Colon (tissue), 2 donors: ENCODE measurements around the gene OR5AC2.

Source experiments
- FAIRE-seq: peaks from 2 replicates; lab custom pipeline; 2012; peaks lifted over from hg19 to GRCh38; lab: Jason Lieb, UNC
- donor health status: control.
- donor health status: control.

OR5AC2 gene, protein sequence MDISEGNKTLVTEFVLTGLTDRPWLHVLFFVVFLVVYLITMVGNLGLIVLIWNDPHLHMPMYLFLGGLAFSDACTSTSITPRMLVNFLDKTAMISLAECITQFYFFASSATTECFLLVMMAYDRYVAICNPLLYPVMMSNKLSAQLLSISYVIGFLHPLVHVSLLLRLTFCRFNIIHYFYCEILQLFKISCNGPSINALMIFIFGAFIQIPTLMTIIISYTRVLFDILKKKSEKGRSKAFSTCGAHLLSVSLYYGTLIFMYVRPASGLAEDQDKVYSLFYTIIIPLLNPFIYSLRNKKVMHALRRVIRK

DNA sequence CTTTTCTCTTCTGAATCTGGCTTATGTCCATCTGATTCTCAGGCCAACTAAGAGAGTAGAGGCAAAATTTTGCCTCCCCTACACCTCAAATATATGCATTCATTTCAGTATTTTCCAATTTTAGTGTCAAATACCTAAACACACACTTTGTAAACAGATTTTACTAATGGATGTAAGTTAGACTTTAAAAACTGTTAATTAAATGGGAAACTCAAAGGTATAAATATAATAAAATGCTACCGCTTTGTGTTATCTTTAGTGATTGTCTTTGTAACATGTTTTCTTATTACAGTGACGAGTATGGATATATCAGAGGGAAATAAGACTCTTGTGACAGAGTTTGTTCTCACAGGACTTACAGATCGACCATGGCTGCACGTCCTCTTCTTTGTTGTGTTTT, at the start of gene OR5AC2:
TSS of gene OR5AC2 (plus strand) at position 301 of the 400 bp plus-strand sequence. CDS start at position 301, 0 bp downstream.
- no peak for FAIRE-seq

DNA sequence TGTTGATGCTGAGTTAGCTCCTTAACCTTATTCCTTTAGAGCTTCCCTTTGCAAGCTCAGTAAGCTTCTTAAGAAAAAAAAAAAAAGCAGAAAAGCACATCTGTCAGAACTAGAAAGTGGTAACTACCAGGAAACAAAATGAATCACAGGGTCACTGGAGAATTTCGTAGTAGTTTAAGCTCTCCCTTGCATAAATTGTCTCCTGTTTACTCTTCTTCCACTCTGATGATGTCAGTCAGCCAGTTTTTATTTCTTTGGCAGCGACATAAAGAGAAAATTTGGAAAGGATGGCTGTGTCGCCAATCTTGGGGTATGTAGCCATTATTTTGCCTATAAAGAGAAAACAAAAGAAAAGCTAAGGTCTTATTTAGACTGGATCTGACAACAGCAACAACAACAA, 48.7 kb upstream of the OR5AC2 start:
- FAIRE-seq = no peak

DNA sequence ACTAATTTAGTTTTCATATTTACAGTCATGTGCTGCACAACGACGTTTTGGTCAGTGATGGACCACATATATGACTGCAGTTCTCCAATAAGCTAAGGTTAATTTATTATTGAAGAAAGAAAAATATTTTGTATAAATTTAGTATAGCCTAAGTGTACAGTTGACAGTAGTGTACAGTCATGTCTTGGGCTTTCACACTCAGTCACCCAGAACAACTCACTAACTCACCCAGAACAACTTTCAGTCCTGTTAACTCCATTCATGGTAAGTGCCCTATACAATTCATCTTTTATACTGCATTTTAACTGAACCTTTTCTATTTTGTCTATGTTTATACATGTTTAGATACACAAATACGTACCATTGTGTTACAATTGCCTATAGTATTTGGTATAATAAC, 48.1 kb upstream of the OR5AC2 start:
- no peak for FAIRE-seq

DNA sequence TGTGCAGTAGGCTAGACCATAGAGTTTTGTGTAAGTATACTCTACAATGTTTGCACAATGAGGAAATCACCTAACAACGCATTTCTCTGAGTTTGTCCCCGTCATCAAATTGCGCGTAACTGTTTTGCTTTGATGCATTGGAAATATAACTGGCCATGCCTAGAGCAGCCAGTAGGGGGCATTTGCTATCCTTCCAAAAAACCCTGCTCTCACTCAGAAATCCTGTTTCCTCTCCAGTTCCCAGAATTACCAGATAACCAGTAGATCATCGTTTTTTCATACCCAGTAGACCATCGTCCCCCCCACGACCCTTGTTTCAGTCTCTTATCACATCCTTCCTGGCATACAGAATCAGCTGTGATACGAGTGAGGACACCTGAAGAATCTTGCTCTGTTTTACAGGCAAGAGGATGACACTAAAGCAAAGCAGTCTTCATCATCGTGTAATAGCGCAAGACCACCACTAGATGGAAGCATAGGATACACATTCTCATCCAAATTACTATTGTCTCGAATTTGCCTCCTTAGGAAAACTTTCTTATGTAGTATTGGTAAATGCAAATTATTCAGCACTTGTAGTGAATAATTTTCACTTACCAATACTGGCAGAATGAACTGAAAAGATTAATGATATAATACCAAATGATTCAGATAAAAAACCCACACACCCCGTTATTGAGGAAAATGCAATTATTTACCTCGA, 47.5 kb upstream of the OR5AC2 start:
- FAIRE-seq = peak; percentile 41

DNA sequence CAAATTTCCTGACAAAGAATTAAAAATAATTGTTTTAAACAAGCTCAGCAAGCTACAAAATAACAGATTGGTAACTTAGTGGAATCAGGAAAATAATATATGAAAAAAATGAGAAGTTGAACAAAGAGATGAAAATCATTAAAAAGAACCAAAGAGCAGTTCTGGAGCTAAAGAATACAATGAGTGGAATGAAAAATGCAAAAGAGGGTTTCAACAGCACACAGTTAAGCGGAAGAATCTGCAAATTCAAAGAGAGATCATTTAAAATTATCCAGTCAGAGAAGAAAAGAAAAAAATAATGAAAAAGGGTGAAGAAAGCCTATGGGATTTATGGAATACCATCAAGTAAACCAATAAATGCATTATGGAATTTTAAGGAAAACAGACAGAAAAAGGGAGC, 45.6 kb upstream of the OR5AC2 start:
- FAIRE-seq = no peak

DNA sequence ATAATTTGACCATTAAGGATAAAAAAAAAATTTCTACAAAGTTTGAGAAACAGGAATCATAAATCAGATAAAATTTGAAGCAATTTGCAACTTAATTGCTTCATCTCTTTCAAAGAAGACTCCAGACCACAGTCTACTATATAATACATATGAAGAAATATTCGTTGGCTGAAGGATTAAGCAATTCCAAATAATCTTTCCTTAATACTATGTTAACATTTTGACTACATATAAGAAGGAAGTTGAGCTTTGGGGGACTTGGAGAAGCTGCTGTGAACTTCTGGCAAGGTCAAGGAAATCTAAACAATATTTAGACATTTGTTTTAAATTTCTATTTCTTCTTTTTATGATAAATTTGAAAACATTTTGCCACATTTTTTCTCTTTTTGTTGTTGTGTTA, 38.4 kb upstream of the OR5AC2 start:
- FAIRE-seq = no peak

DNA sequence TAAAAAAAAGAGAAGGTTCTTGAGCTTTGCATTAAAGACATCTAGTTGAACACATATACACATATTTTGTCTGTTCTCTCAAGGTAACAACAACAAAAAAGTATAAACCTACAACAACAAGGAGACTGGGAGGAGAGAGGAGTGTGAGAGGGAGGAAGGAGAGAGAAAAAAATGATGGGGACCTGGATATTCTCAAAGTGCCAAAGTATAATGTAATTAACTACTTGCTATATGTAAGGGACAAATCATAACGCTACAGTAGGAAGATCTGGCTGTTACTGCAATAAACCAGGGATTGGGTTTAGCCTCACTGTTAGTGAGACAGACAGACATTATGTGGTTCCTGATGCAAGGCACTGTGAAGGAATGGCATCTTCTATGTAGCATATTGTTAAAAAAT, 37.7 kb upstream of the OR5AC2 start:
- no peak for FAIRE-seq

DNA sequence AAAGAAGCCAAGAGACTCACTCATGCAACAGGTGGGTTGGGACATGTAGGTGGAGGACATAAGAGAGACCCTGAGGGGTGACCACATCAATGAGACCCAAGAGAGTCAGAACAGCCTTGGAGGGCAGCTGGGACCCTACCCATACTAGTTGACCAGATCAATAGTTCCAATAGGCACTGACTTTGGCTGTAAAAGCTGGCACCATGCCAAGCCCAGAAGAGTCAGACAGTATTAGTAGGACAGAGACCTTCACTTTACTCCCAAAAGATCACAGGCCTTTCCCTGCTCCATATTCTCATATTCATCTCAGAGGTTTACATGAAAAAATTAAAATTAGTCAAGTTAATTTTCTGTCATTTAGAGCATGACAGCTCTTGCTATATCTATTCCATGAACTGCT, 30.9 kb upstream of the OR5AC2 start:
- no peak for FAIRE-seq

DNA sequence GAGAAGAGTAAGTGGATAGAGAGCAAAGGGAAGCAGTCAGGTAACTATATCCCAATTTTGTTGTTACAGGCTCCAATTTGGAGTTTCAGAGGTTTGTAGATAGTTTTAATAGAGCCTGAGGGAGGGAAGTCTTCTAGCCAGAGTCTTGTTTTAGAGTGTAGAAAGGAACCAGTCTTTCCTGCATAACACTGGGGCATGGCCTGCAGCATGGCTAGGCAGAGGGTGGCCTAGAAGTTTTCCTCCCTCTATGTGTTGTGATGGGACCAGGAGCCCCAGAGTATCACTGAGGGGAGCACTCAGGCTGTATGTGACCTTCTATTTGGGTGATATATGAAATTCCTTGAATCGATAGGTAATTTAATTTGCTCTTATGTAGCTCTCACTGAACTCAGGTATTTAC, 29.3 kb upstream of the OR5AC2 start:
- FAIRE-seq = no peak

DNA sequence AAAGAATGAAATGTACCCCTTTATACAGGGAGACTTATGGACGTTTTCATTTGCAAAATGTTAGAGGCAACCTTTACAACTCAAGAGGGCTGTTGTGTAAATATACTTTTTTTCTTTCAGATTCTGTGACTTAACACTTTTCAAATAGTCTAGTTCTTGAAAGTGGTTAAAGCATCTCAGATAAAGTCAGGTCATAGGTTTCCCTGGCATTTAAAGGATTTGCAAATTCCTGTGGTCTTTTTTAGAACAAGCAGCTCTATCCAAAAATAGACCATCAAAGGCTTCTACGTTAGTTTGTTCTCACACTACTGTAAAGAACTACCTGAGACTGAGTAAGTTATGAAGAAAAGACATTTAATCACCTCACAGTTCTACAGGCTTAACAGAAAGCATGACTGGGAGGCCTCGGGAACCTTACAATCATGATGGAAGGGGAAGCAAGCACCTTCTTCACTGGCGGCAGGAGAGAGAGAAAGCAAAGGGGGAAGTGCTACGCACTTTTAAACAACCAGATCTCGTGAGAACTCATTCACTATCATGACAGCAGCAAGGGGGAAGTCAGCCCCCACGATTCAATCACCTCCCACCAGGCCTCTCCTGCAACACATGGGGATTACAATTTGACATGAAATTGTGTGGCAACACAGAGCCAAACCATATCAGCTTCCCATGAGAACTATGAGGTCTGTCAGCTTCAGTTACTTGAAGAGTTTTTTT, 28.6 kb upstream of the OR5AC2 start:
- FAIRE-seq = no peak

DNA sequence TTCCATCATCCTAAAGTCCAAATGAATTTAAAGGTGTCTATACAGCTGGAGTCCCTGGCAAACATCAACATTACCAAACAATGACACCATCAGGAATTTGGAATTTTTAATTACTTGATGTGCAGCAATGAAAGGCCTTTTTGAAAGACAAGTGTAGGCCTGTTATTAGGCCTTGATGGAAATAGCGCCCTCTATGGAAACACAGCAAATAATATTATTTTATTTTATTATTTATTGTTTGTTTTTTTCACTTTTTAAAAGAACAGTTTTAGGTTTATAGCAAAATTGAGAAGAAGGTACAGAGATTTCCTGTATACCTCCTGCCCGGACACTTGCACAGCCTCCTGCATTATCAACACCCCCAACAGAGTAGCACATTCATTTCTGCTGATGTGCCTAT, 18.1 kb upstream of the OR5AC2 start:
- FAIRE-seq = no peak

DNA sequence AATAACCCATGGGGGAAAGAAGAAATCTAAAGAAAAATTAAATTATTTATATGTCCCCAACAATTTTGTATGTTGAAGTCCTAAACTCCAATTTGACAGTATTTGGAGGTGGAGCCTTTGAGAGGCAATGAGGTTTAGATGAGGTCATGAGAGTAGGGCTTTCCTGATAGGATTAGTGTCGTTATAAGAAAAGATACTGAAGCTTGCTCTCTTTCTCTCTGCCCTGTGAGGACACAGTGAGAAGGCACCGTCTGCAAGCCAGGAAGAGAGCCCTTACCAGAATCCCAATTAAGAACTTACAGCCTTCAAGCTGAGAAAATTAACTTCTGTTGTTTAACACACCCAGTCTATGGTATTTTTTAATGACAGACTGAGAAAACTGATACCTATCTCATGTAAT, 16.1 kb upstream of the OR5AC2 start:
- no peak for FAIRE-seq

DNA sequence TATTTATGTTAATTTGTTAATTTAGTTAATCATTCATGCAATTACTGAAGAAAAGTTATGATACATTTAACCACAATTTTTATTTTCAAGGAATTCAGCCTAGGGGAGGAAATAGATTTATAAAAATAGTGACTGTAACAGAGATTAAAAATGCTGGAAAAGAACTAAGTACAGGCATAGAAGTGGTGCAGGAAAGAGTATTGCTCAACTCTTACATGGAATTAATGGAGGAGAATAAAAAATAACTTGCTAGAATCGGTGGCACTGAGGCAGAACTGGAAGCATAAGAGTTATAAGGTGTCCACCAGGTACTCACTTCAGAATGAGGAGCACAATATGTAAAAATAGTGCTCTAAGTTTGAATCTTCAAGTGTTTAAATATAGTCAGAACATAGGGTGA, 13.5 kb upstream of the OR5AC2 start:
- no peak for FAIRE-seq

DNA sequence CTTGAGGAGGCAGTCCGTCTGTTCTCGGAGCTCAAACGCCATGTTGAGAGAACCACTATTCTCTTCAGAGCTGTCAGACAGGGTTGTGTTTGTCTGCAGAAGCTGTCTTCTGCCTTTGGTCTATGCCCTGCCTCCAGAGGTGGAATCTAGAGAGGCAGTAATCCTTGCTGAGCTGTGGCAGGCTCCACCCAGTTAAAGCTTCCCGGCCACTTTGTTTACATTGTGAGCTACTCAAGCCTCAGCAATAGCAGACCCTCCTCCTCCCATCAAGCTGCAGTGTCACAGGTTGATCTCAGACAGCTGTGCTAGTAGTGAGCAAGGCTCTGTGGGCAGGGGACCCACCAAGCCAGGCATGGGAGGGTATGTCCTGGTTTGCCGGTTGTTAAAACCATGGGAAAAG, 8.9 kb downstream of the OR5AC2 start:
- FAIRE-seq = no peak

DNA sequence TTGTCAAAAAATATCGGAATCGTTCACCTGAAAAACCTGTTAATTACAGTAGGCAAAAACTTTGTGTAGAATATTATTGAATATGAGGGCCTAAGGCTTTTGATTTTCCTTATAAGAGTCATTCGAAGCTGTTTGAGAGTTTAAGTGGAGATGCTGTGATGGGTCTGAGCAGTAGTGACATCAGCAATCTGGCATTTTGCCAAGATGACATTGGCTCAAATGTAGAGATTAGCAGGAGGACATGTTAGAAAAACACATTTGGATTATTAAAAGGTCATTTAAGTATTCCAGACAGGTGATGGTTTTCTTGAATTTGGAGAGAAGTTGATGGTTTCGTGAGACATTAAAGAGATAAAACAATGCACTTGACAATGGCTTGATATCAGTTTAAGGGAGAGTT, 12.9 kb downstream of the OR5AC2 start:
- FAIRE-seq = no peak

DNA sequence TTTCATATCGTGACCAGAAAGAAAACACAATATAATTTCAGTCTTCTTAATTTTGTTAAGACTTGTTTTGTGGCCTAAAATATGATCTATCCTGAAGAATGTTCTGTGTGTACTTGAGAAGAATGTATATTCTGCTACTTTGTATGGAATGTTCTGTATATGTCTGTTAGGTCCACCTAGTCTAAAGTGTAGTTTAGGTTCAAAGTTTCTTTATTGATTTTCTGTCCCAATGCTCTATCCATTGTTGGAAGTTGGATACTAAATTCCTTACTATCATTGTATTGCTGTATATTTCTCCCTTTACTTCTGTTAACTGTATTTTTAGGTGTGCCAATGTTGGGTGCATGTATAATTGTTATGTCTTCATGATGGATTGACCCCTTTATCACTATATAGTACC, 21.2 kb downstream of the OR5AC2 start:
- FAIRE-seq = no peak

DNA sequence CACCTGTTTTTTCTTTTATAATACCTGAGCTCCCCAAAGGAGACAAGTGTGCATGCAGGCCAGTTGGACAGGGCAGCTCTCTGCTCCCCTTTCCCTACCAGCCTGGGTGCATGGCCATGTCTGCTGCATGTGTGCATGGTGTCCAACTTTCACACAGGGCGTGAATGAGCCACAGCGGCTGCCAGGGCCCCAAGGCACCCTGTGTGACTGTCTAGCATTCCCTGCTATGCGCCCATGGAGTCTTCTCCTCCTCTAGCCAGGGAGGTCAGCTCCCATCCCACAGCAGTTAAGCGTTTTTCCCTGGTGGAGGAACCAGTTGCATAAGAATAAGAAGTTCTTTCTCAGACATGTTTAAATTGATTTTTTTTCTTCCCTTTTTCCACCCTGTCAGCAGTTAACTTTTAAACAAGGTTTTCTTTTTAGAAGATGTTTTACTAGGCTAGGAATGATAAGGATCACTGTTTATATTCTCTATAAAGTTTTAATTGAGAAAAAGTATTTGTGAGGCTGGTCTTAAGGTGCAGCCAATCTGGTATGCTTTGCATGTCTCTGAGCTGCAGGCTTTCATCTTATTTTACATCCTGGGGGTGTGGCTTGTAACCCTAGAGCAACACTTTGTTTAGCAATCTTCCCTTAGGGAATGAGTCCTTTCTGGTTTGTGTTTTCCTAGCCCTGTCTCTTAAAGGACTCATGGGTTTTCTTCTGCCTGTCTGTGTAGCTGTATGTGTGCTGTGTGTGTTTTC, 23.0 kb downstream of the OR5AC2 start:
- no peak for FAIRE-seq

DNA sequence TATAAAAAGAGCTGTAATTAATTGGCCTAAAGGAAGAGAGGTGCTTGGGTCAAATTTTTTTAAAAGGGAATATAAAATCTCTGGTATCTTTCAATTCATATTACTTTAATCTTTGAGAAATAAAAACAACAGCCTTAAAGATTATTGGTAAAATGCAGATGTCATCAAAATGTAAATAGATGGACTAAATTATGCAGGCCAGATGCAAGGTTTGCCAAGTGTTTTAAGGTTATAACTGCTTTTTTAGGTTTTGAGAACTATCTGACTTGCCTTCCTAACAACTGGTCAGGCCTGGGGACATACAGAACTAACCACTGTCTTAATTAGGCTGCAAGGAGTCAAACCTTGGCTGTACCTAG, 23.6 kb downstream of the OR5AC2 start:
- FAIRE-seq = no peak

DNA sequence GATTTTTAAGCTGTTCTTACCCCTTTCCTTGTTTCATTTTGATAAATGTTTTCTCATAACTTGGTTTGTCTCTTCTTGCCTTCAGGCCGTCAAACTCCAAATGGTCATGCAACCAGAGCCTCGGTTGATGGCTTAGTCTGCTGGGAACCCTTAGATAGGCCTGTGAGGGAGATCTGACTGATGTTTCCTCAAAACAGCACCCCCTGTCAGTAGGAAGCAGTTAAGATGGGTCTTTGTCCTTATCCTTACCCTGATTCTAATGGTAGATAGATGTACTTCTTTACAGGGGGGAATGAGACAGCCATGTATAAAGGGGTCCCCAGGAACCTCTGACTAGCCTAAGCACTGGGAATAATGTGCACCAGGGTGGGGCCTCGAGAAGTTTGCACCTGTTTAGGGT, 27.3 kb downstream of the OR5AC2 start:
- FAIRE-seq = no peak

DNA sequence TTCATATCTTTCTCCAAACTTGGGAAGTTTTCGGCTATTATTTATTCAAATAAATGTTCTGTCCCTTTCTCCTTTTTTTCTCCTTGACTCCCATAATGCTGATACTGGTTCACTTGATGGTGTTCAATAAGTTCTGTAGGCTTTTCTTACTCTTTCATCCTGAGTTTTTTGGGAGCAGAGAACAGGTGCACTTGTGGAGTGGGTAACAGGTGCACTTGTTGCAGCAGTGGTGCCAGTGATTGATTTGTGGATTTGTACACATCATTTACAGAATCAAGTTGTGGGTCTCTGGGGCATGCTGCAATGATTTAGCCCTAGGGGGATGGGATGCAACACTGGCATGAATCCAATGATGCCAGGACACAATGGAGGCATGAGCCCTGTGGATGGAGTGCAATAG, 28.7 kb downstream of the OR5AC2 start:
- FAIRE-seq = no peak

DNA sequence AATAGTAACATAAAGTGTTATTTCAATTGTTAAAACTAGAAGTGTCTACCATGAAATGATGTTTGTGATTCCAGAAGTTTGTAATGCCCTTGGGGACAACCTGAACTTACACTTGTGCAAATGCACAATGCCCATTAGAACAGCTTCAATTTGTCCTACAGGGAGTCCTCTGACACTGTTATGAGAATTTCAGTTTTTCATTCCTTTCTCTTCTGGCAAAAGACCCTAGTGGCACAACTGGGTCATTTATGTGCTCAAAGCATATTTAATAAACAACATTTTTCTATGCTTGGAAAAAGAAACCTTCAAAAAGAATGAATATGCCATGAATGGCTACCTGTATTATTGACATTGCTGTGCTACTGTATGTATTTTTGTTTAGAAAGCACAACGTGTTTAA, 43.4 kb downstream of the OR5AC2 start, which contains the start of gene OR5H1:
TSS of gene OR5H1 (plus strand) at position 301 of the 400 bp plus-strand sequence. CDS start 1,977 bp downstream, outside the sequence.
- FAIRE-seq = no peak

DNA sequence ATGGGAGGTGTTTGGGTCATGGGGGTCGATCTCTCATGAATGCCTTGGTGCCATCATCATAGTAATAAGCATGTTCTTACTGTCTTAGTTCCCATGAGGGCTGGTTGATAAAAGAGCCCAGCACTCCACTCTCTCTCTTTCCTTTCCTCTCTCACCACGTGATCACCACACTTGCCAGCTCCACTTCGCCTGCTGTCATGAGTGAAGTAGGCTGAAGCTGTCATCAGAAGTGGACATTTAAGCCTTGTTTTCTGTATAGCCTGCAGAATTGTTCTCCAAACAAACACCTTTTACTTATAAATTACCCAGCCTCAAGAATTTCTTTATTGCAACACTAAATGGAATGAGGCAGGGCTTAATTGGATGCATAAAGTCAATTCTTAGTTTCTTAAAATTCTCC, 49.7 kb downstream of the OR5AC2 start:
- no peak for FAIRE-seq
